Purkinje cell (primary cell): ENCODE measurements around the gene MED14. TPM values are rescaled to one million over a fixed set of nuclear protein-coding genes. Genes with fewer than 3 reads are reported as not detected.

Experiments used
- polyA plus RNA-seq: library from polyadenylated mRNA; unstranded; fragments of >200 nt; fragmentation: Nextera tagmentation; gene quantifications from 2 replicates; pipeline ENCODE4 v1.2.1, GENCODE V29; 2014

The MED14 gene
- 13.1 and 26.1 TPM in 2 replicates for polyA plus RNA-seq

DNA sequence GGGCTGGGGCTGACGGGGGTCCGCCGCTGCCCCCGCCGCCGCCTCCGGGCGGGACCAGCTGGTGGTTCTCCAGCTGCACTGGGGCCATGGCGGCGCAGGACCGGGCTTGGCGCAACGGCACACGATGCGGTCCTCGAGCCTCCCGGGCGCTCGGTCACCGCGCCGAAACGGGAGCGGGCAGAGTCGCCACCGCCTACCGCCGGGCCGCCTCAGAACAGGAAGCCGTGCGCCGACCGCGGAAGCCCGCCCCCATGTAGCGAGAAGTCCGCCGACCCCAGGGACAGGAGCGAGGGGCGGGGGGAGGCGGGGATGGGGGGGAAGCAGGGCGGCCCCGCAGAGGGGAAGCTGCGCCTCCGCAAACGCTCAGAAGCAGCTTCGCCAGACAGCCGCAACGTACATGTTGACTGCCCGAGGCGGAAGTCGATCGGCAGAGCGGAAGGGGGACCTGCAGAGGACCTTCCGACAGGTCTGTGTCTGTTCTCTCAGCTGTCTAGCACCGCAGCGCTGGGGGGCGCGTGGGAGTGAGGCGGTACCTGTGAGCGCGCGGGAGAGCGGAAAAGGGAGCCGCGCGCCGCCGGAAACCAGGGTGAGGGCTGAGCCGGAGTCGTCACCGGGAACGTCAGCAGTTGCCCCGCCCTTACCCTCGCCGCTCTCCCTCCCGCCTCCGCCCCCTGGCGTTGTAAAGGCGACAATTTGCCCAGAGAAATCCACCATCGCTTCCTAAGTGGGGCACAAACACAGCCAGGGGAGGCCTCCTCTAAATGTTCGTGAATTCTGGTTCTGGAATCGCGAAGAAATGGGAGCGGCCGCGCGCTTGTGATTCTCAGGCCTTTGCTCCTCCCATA lies at the start of gene MED14:
MED14 (minus strand) TSS at position 218 of the 845 bp plus-strand sequence; CDS start at position 88, 130 bp downstream.

DNA sequence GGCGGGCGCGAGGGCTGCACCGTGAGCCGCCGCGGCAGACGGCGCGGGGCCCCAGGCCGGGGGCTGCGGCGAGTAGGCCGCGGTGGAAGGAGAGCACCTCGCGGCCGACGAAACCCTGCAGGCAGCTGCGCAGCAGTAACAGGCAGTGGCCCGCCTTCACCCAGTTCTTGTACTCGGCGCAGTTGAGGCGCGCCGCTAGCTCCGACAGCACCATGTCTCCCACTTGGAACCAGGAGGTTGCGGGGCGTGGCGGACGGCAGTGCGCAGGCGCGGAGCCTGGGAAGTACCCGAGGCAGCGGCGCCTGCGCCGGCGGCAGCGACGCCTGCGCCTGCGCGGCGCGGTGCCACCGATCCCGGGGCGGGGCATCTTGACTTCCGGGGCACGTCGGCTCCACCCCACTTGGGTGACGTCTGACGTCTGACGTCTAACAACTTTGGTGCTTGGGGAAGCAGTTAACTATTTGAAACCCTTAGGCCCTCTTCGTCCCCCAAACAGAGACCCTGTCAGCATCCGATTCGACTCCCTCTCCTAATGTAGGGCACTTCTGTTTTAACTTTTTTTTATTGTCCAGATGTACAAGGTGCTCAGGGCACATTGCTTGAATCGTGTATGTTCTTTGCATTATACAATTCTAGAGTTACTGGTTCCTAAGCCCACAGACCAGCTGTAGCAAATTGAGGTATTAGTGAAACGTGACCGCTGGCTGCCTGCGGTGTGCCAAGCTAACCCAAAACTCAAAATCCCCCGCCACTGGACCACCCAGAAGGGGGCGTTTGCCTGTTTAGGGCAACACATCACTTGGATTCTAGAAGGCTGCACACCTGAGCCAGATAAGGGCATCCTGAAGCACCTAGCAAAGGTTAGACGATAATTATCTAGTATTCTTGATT lies 87.8 kb downstream of the MED14 start, which contains the start of gene CXorf38:
CXorf38 (minus strand) TSS at position 255 of the 891 bp plus-strand sequence; CDS start at position 214, 41 bp downstream.

DNA sequence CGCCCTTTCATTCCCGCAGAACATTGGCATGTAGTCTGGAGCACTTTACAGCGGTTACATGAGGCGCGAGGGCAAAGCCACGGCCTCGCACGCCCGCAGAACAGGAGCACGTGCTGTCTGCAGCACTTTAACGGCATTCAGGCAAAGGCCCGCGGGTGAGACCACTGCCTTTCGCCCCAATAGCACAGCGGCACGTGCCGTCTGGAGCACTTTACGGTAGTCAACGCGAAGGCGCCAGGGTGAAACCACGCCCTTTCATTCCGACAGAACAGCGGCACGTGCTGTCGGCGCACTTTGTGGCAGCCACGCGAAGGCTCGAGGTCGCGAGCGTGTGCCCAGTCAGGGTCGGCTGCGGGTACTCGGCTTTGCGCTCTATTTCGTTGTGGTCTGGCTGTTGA lies 112.2 kb downstream of the MED14 start, which contains the start of gene MPC1L:
MPC1L (plus strand) TSS at position 290 of the 398 bp plus-strand sequence. CDS start 138 bp downstream, outside the sequence.

Other genes starting within 250 kb of the MED14 start
- 558 and 634 TPM in 2 replicates for gene ATP6AP2, start 154.6 kb downstream of the MED14 start, polyA plus RNA-seq
- not detected in 2 replicates for gene MPC1L, start 112.1 kb downstream of the MED14 start, polyA plus RNA-seq
- gene CXorf38, start 88.0 kb downstream of the MED14 start, polyA plus RNA-seq, result 0.86 and 0.90 TPM in 2 replicates